ENCODE data around the gene MYOM1.
A peak's percentile ranks its signal among the peaks of the same experiment; 100 is the strongest.

Gene MYOM1

DNA sequence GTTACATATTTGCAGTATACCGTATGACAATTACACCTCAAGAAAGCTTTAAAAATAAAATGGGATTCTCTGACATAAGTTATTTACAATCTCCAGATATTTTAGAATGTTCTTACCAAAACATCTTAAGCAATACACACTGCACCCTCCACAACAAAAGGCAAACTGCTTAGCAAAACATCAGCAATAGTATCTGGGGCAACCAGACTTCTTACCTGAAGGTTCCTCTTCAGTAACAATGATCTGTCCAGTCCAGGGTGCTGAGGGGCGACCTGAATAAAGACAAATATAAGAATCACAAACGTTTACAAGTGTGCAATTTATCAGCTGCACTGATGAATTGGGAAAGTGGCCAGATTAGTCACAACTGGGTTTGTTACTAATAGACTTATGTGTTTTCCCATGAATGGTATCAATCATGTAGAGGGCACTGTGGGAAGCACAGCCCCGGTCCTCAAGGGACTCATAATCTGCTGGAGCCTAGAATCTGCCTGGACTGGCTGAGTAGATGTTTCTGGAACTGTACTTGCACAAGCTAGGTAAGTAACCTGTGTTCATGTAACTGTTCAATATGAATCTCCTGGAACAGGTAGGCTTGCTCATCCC, 70.7 kb downstream of the MYOM1 start:
- H3K36me3 ChIP-seq (ENCODE audit: control insufficient read depth, insufficient read depth, low read length): no peaks in the 10 kb centered on the region
- H3K4me1 ChIP-seq (ENCODE audit: control insufficient read depth, low read depth, low read length): no peaks in the 10 kb centered on the region
- H4K5ac ChIP-seq (ENCODE audit: low read length): no peak overlapping the region
- no peak overlapping the region for H2BK120ac ChIP-seq (ENCODE audit: low read depth, low read length)
- no CpG with 5 or more reads among the region's 4 CpGs for WGBS (ENCODE audit: extremely low coverage, insufficient coverage, low lambda C conversion rate)
- H3K4me3 ChIP-seq (ENCODE audit: low read length): no peak overlapping the region
- no peak overlapping the region for H3K23ac ChIP-seq (ENCODE audit: low read length)
- no peak overlapping the region for H3K27ac ChIP-seq (ENCODE audit: low read depth, low read length)
- H2AK5ac ChIP-seq (ENCODE audit: low read length): no peak overlapping the region
- H4K8ac ChIP-seq (ENCODE audit: low read depth, low read length): no peak overlapping the region
- no peaks in the 10 kb centered on the region for H3K27me3 ChIP-seq (ENCODE audit: insufficient read depth, low read length, poor library complexity)
- no peak overlapping the region for H3K18ac ChIP-seq (ENCODE audit: low read length)
- no peak overlapping the region for H2BK15ac ChIP-seq (replicated peaks; ENCODE audit: low read depth)
- H3K4me2 ChIP-seq (ENCODE audit: low read length): no peak overlapping the region
- H3K79me2 ChIP-seq (ENCODE audit: control insufficient read depth, insufficient read depth, low read length): no peaks in the 10 kb centered on the region
- no peak for DNase-seq
- no peak overlapping the region for H3K9ac ChIP-seq (ENCODE audit: low read length)
- H3K56ac ChIP-seq (ENCODE audit: low read length): no peak overlapping the region
- H2BK5ac ChIP-seq (ENCODE audit: low read length): no peak overlapping the region
- H3K79me1 ChIP-seq (ENCODE audit: low read length): no peaks in the 10 kb centered on the region
- no peak overlapping the region for H3K4ac ChIP-seq (ENCODE audit: low read depth, low read length)

DNA sequence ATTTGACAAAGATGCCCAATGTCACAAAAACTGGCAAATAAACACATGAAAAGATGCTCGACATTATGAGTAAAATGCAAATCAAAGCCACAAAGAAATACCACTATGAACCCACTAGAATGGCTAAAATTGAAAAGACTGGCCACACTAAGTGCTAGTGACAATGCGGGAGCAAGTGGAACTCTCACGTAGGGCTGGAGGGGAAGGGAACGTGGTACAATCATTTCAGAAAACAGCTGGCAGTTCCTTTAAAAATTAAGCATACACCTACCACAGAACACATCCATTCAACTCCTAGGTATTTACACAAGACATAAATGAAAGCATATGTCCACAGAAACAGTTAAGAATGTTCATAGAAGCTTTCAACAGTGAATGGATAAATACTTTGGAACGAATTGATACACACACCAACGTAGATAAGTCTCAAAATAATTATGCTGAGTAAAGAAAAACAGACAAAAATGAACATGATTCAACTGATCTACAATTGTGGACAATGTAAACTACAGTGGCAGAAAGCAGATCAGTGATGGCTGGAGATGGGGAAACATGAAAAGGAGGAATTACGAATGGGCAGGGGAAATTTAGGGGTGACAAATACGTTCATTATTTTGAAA, 71.7 kb downstream of the MYOM1 start:
- DNase-seq: no peak
- Histone ChIP-seq H3K27ac (ENCODE audit: low read depth, low read length) (no peak overlapping the region), H2BK15ac (replicated peaks; ENCODE audit: low read depth) (no peak overlapping the region), H4K5ac (ENCODE audit: low read length) (no peak overlapping the region), H3K4me3 (ENCODE audit: low read length) (no peak overlapping the region), H3K4me2 (ENCODE audit: low read length) (no peak overlapping the region), H3K27me3 (ENCODE audit: insufficient read depth, low read length, poor library complexity) (no peaks in the 10 kb centered on the region), H3K18ac (ENCODE audit: low read length) (no peak overlapping the region), H4K8ac (ENCODE audit: low read depth, low read length) (no peak overlapping the region), H2AK5ac (ENCODE audit: low read length) (no peak overlapping the region), H3K23ac (ENCODE audit: low read length) (no peak overlapping the region), H3K79me2 (ENCODE audit: control insufficient read depth, insufficient read depth, low read length) (no peaks in the 10 kb centered on the region), H3K56ac (ENCODE audit: low read length) (no peak overlapping the region), H3K4ac (ENCODE audit: low read depth, low read length) (no peak overlapping the region), H2BK120ac (ENCODE audit: low read depth, low read length) (no peak overlapping the region), H2BK5ac (ENCODE audit: low read length) (no peak overlapping the region), H3K9ac (ENCODE audit: low read length) (no peak overlapping the region), H3K36me3 (ENCODE audit: control insufficient read depth, insufficient read depth, low read length) (no peaks in the 10 kb centered on the region), H3K79me1 (ENCODE audit: low read length) (no peaks in the 10 kb centered on the region), H3K4me1 (ENCODE audit: control insufficient read depth, low read depth, low read length) (no peaks in the 10 kb centered on the region)
- WGBS (ENCODE audit: extremely low coverage, insufficient coverage, low lambda C conversion rate): no CpG with 5 or more reads among the region's 8 CpGs

DNA sequence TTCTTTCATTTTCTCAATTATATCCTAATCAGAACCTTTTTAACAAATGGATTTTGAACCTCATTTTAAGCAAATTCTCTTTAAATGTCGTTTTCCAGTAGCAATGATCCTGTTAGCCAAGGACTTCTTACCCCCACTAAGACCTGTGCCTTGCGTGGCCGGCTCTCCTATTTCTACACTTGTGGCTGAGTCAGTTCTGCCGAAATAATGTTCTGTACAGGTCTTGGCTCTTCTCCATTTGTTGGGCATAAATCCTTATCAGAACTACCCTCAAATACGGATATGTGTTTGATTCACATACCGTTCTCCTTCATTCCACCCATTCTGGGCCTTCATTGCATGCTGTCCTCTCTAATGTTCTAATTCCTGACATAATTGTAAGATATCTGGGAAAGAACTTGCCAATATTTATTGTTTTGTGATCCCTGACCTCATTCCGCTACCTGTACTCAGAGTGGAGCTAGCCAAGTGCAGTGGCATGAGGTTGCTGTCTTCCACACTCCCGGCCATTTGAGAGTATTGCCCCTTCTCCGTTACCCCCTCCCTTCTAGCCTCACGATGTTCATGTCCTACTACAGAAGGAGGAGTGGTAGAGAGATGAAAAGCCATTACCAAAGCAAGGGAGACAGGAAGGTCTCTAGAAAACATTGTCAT, 78.7 kb downstream of the MYOM1 start:
- Histone ChIP-seq H3K18ac (ENCODE audit: low read length) (no peak overlapping the region), H2BK15ac (replicated peaks; ENCODE audit: low read depth) (no peak overlapping the region), H3K9ac (ENCODE audit: low read length) (no peak overlapping the region), H3K27me3 (ENCODE audit: insufficient read depth, low read length, poor library complexity) (no peaks in the 10 kb centered on the region), H2BK120ac (ENCODE audit: low read depth, low read length) (no peak overlapping the region), H3K79me2 (ENCODE audit: control insufficient read depth, insufficient read depth, low read length) (no peaks in the 10 kb centered on the region), H3K4me3 (ENCODE audit: low read length) (no peak overlapping the region), H3K36me3 (ENCODE audit: control insufficient read depth, insufficient read depth, low read length) (no peaks in the 10 kb centered on the region), H3K23ac (ENCODE audit: low read length) (no peak overlapping the region), H2BK5ac (ENCODE audit: low read length) (no peak overlapping the region), H3K56ac (ENCODE audit: low read length) (peak overlapping the region; percentile 3), H4K5ac (ENCODE audit: low read length) (no peak overlapping the region), H3K4me1 (ENCODE audit: control insufficient read depth, low read depth, low read length) (peaks cover 2% of the 10 kb centered on the region), H3K4ac (ENCODE audit: low read depth, low read length) (no peak overlapping the region), H2AK5ac (ENCODE audit: low read length) (peak overlapping the region; percentile 6), H3K4me2 (ENCODE audit: low read length) (no peak overlapping the region), H4K8ac (ENCODE audit: low read depth, low read length) (no peak overlapping the region), H3K79me1 (ENCODE audit: low read length) (no peaks in the 10 kb centered on the region), H3K27ac (ENCODE audit: low read depth, low read length) (no peak overlapping the region)
- no peak for DNase-seq
- WGBS (ENCODE audit: extremely low coverage, insufficient coverage, low lambda C conversion rate): no CpG with 5 or more reads among the region's 10 CpGs

DNA sequence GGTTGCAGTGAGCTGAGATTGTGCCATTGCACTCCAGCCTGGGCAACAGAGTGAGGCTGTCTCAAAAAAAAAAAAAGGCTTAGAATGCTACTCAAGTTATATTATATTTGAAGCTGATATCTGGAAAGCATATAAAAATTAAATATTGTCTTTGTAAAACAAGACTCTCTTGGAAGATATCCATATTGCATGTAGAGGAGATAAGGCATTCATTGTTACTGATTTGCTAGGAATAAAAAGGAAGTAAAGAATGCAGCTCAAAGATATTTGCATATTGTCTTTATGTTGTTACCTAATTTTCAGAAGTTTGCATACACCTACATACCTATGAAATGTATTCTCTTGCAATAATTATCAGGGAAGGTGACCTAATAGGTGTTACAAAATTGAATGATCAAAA, 79.4 kb downstream of the MYOM1 start:
- H2BK15ac ChIP-seq (replicated peaks; ENCODE audit: low read depth): no peak overlapping the region
- H3K79me1 ChIP-seq (ENCODE audit: low read length): no peaks in the 10 kb centered on the region
- no peak overlapping the region for H3K56ac ChIP-seq (ENCODE audit: low read length)
- no peak overlapping the region for H3K18ac ChIP-seq (ENCODE audit: low read length)
- no peak overlapping the region for H3K9ac ChIP-seq (ENCODE audit: low read length)
- no peaks in the 10 kb centered on the region for H3K36me3 ChIP-seq (ENCODE audit: control insufficient read depth, insufficient read depth, low read length)
- H2BK120ac ChIP-seq (ENCODE audit: low read depth, low read length): no peak overlapping the region
- H3K79me2 ChIP-seq (ENCODE audit: control insufficient read depth, insufficient read depth, low read length): no peaks in the 10 kb centered on the region
- DNase-seq: no peak
- H2BK5ac ChIP-seq (ENCODE audit: low read length): no peak overlapping the region
- H3K23ac ChIP-seq (ENCODE audit: low read length): no peak overlapping the region
- H3K27ac ChIP-seq (ENCODE audit: low read depth, low read length): no peak overlapping the region
- no peak overlapping the region for H3K4me2 ChIP-seq (ENCODE audit: low read length)
- H3K4ac ChIP-seq (ENCODE audit: low read depth, low read length): no peak overlapping the region
- H3K27me3 ChIP-seq (ENCODE audit: insufficient read depth, low read length, poor library complexity): no peaks in the 10 kb centered on the region
- peaks cover 2% of the 10 kb centered on the region for H3K4me1 ChIP-seq (ENCODE audit: control insufficient read depth, low read depth, low read length)
- H3K4me3 ChIP-seq (ENCODE audit: low read length): no peak overlapping the region
- H2AK5ac ChIP-seq (ENCODE audit: low read length): no peak overlapping the region
- no peak overlapping the region for H4K5ac ChIP-seq (ENCODE audit: low read length)
- H4K8ac ChIP-seq (ENCODE audit: low read depth, low read length): no peak overlapping the region

DNA sequence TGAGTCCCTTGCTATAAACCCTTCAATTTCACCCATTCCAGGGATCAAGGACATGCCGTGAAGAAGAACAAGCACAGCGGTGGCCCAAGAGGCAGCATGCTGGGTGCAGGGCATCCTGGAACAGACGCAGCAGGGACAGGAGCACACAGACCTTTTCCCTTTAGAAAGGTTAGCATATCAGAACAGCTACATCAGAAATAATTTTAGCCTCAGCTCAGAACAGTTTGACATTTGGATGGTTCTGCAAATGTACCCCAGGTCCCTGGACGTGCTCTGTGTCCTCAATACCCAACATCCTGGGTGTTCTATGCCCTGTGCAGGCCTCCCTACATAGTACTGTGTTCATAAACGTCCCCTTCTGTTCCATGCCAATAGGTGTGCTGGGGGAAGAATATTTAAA, 80.4 kb downstream of the MYOM1 start:
- H2AK5ac ChIP-seq (ENCODE audit: low read length): no peak overlapping the region
- no peak overlapping the region for H3K18ac ChIP-seq (ENCODE audit: low read length)
- H3K79me1 ChIP-seq (ENCODE audit: low read length): no peaks in the 10 kb centered on the region
- H4K5ac ChIP-seq (ENCODE audit: low read length): no peak overlapping the region
- no peaks in the 10 kb centered on the region for H3K36me3 ChIP-seq (ENCODE audit: control insufficient read depth, insufficient read depth, low read length)
- no peak overlapping the region for H2BK15ac ChIP-seq (replicated peaks; ENCODE audit: low read depth)
- no peak overlapping the region for H3K56ac ChIP-seq (ENCODE audit: low read length)
- no peaks in the 10 kb centered on the region for H3K79me2 ChIP-seq (ENCODE audit: control insufficient read depth, insufficient read depth, low read length)
- H3K23ac ChIP-seq (ENCODE audit: low read length): no peak overlapping the region
- H4K8ac ChIP-seq (ENCODE audit: low read depth, low read length): no peak overlapping the region
- no peak for DNase-seq
- no peak overlapping the region for H3K4me2 ChIP-seq (ENCODE audit: low read length)
- no CpG with 5 or more reads among the region's 5 CpGs for WGBS (ENCODE audit: extremely low coverage, insufficient coverage, low lambda C conversion rate)
- H3K4me3 ChIP-seq (ENCODE audit: low read length): no peak overlapping the region
- no peak overlapping the region for H2BK120ac ChIP-seq (ENCODE audit: low read depth, low read length)
- peaks cover 2% of the 10 kb centered on the region for H3K4me1 ChIP-seq (ENCODE audit: control insufficient read depth, low read depth, low read length)
- H3K4ac ChIP-seq (ENCODE audit: low read depth, low read length): no peak overlapping the region
- H3K27ac ChIP-seq (ENCODE audit: low read depth, low read length): no peak overlapping the region
- H3K9ac ChIP-seq (ENCODE audit: low read length): no peak overlapping the region
- no peaks in the 10 kb centered on the region for H3K27me3 ChIP-seq (ENCODE audit: insufficient read depth, low read length, poor library complexity)
- H2BK5ac ChIP-seq (ENCODE audit: low read length): no peak overlapping the region

Measured in mesendoderm (in vitro differentiated cells).